Mesendoderm (in vitro differentiated cells): Measurements from ENCODE around the gene SDCCAG8.

ENCODE experiments used
- DNase-seq: peaks from one replicate; pipeline ENCODE4 v3.0.0; 2013
- H2AK5ac ChIP-seq: 2 replicates; pipeline ENCODE4 v1.6.1; 2013; ENCODE audit warnings: low read length, inconsistent platforms
- H2BK120ac ChIP-seq: 2 replicates; pipeline ENCODE4 v1.6.1; 2013; ENCODE audit warnings: low read depth, mild to moderate bottlenecking, low read length, moderate library complexity, mixed read lengths
- H2BK15ac ChIP-seq: replicated peaks from 2 replicates; pipeline ENCODE4 v1.6.1; 2013; ENCODE audit warnings: low read depth, mild to moderate bottlenecking, moderate library complexity
- H2BK5ac ChIP-seq: 2 replicates; pipeline ENCODE4 v1.6.1; 2013; ENCODE audit warnings: low read length, inconsistent platforms
- H3K18ac ChIP-seq: 2 replicates; pipeline ENCODE4 v1.6.1; 2013; ENCODE audit warnings: mild to moderate bottlenecking, low read length, mixed read lengths
- H3K23ac ChIP-seq: one replicate; pipeline ENCODE4 v1.6.1; 2013; ENCODE audit warnings: low read length
- H3K27ac ChIP-seq: 2 replicates; pipeline ENCODE4 v1.5.1; 2013; ENCODE audit warnings: low read depth, mild to moderate bottlenecking, inconsistent platforms, low read length, moderate library complexity
- H3K27me3 ChIP-seq: 2 replicates; pipeline ENCODE4 v1.6.1; 2013; ENCODE audit warnings: low read length, control low read depth, mild to moderate bottlenecking, inconsistent platforms; ENCODE audit not compliant: insufficient read depth, poor library complexity
- H3K36me3 ChIP-seq: 2 replicates; pipeline ENCODE4 v1.6.1; 2013; ENCODE audit warnings: low read length, inconsistent platforms; ENCODE audit not compliant: control insufficient read depth, insufficient read depth
- H3K4ac ChIP-seq: one replicate; pipeline ENCODE4 v1.6.1; 2013; ENCODE audit warnings: low read depth, mild to moderate bottlenecking, low read length, moderate library complexity
- H3K4me1 ChIP-seq: 2 replicates; pipeline ENCODE4 v1.6.1; 2013; ENCODE audit warnings: low read depth, low read length, inconsistent platforms; ENCODE audit not compliant: control insufficient read depth
- H3K4me2 ChIP-seq: 2 replicates; pipeline ENCODE4 v1.6.1; 2013; ENCODE audit warnings: low read length
- H3K4me3 ChIP-seq: 2 replicates; pipeline ENCODE4 v1.5.1; 2013; ENCODE audit warnings: mild to moderate bottlenecking, low read length
- H3K56ac ChIP-seq: one replicate; pipeline ENCODE4 v1.6.1; 2013; ENCODE audit warnings: low read length
- H3K79me1 ChIP-seq: 2 replicates; pipeline ENCODE4 v1.6.1; 2013; ENCODE audit warnings: low read length, inconsistent platforms
- H3K79me2 ChIP-seq: 2 replicates; pipeline ENCODE4 v1.6.1; 2013; ENCODE audit warnings: mild to moderate bottlenecking, low read length; ENCODE audit not compliant: control insufficient read depth, insufficient read depth
- H3K9ac ChIP-seq: 2 replicates; pipeline ENCODE4 v1.6.1; 2013; ENCODE audit warnings: low read length, inconsistent platforms
- H4K5ac ChIP-seq: one replicate; pipeline ENCODE4 v1.6.1; 2013; ENCODE audit warnings: low read length
- H4K8ac ChIP-seq: one replicate; pipeline ENCODE4 v1.6.1; 2013; ENCODE audit warnings: low read depth, mild to moderate bottlenecking, control low read depth, low read length, moderate library complexity
- WGBS: extraction: QIAGEN DNeasy Blood & Tissue Kit; methylation state at CpG from one replicate; pipeline ENCODE4 v1.1.7; 2013; ENCODE audit warnings: low lambda C conversion rate, missing lambda C conversion rate; ENCODE audit not compliant: insufficient coverage; ENCODE audit errors: extremely low coverage; 5-methylcytosine and 5-hydroxymethylcytosine counted together

SDCCAG8 gene

GRCh38 chr1:243526180-243526579, 270.3 kb downstream of the SDCCAG8 start:
- WGBS, result no CpG with 5 or more reads among the region's 7 CpGs
- no peak overlapping the region for H3K56ac ChIP-seq

GRCh38 chr1:243528459-243529121, 272.7 kb downstream of the SDCCAG8 start:
- H2BK120ac ChIP-seq, result no peak overlapping the region
- DNase-seq, result no peak
- H3K4ac ChIP-seq, result no peak overlapping the region
- no peak overlapping the region for H2BK5ac ChIP-seq
- H4K8ac ChIP-seq, result no peak overlapping the region
- no peaks in the 10 kb centered on the region for H3K27me3 ChIP-seq
- no peak overlapping the region for H2BK15ac ChIP-seq
- no peak overlapping the region for H3K4me2 ChIP-seq
- no peaks in the 10 kb centered on the region for H3K36me3 ChIP-seq
- H3K79me2 ChIP-seq, result no peaks in the 10 kb centered on the region
- no peak overlapping the region for H3K56ac ChIP-seq
- H4K5ac ChIP-seq, result no peak overlapping the region
- no peak overlapping the region for H3K4me3 ChIP-seq
- H3K27ac ChIP-seq, result no peak overlapping the region
- no peaks in the 10 kb centered on the region for H3K79me1 ChIP-seq
- H3K4me1 ChIP-seq, result no peaks in the 10 kb centered on the region
- H3K9ac ChIP-seq, result no peak overlapping the region
- H2AK5ac ChIP-seq, result no peak overlapping the region
- H3K23ac ChIP-seq, result no peak overlapping the region
- no peak overlapping the region for H3K18ac ChIP-seq
- no CpG with 5 or more reads among the region's 2 CpGs for WGBS

More at GRCh38 chr1:243526180-243526579, 270.3 kb downstream of the SDCCAG8 start:
- H3K79me1 ChIP-seq, result no peaks in the 10 kb centered on the region
- H3K23ac ChIP-seq, result no peak overlapping the region
- no peak overlapping the region for H2BK120ac ChIP-seq
- H3K4ac ChIP-seq, result no peak overlapping the region
- H3K27me3 ChIP-seq, result no peaks in the 10 kb centered on the region
- H2BK15ac ChIP-seq, result no peak overlapping the region
- H2BK5ac ChIP-seq, result no peak overlapping the region
- no peak overlapping the region for H2AK5ac ChIP-seq
- H3K18ac ChIP-seq, result no peak overlapping the region
- no peaks in the 10 kb centered on the region for H3K79me2 ChIP-seq
- no peak overlapping the region for H3K27ac ChIP-seq
- peak; percentile 13 for DNase-seq
- no peak overlapping the region for H4K5ac ChIP-seq
- H3K4me3 ChIP-seq, result no peak overlapping the region
- no peaks in the 10 kb centered on the region for H3K4me1 ChIP-seq
- H3K9ac ChIP-seq, result no peak overlapping the region
- no peak overlapping the region for H3K4me2 ChIP-seq
- H3K36me3 ChIP-seq, result no peaks in the 10 kb centered on the region
- H4K8ac ChIP-seq, result no peak overlapping the region

GRCh38 chr1:243529512-243529911, 273.7 kb downstream of the SDCCAG8 start:
- no CpG with 5 or more reads among the region's 4 CpGs for WGBS
- Histone ChIP-seq H2BK15ac (no peak overlapping the region), H3K18ac (no peak overlapping the region), H4K8ac (no peak overlapping the region), H3K23ac (no peak overlapping the region), H2BK5ac (no peak overlapping the region), H3K9ac (no peak overlapping the region), H3K4me3 (no peak overlapping the region), H3K4me2 (no peak overlapping the region), H2AK5ac (no peak overlapping the region), H3K4me1 (no peaks in the 10 kb centered on the region), H3K27ac (no peak overlapping the region), H3K79me2 (no peaks in the 10 kb centered on the region), H3K36me3 (no peaks in the 10 kb centered on the region), H3K56ac (no peak overlapping the region), H3K4ac (no peak overlapping the region), H4K5ac (no peak overlapping the region), H3K27me3 (no peaks in the 10 kb centered on the region), H3K79me1 (no peaks in the 10 kb centered on the region), H2BK120ac (no peak overlapping the region)
- DNase-seq, result no peak

- Histone ChIP-seq H3K79me2 (no peaks in the 10 kb centered on the region), H3K4me3 (no peak overlapping the region), H4K8ac (no peak overlapping the region), H3K79me1 (no peaks in the 10 kb centered on the region), H3K27ac (no peak overlapping the region), H3K27me3 (no peaks in the 10 kb centered on the region), H3K18ac (no peak overlapping the region), H3K4ac (no peak overlapping the region), H2BK120ac (no peak overlapping the region), H4K5ac (no peak overlapping the region), H3K4me1 (no peaks in the 10 kb centered on the region), H2BK5ac (no peak overlapping the region), H3K9ac (no peak overlapping the region), H3K23ac (no peak overlapping the region), H3K56ac (no peak overlapping the region), H3K4me2 (no peak overlapping the region), H2BK15ac (no peak overlapping the region), H2AK5ac (no peak overlapping the region), H3K36me3 (no peaks in the 10 kb centered on the region)
- no CpG with 5 or more reads among the region's 1 CpG for WGBS
- DNase-seq, result no peak
These were observed 279.2 kb downstream of the SDCCAG8 start for GRCh38 chr1:243535014-243535413.

- Histone ChIP-seq H3K4me1 (no peaks in the 10 kb centered on the region), H2BK15ac (no peak overlapping the region), H3K56ac (no peak overlapping the region), H2BK120ac (no peak overlapping the region), H3K9ac (no peak overlapping the region), H4K5ac (no peak overlapping the region), H3K4me3 (no peak overlapping the region), H2BK5ac (no peak overlapping the region), H3K36me3 (no peaks in the 10 kb centered on the region), H3K27me3 (no peaks in the 10 kb centered on the region), H3K79me2 (no peaks in the 10 kb centered on the region), H3K79me1 (no peaks in the 10 kb centered on the region), H2AK5ac (no peak overlapping the region), H3K23ac (no peak overlapping the region), H3K4ac (no peak overlapping the region), H4K8ac (no peak overlapping the region), H3K27ac (no peak overlapping the region), H3K4me2 (no peak overlapping the region), H3K18ac (no peak overlapping the region)
- DNase-seq, result no peak
These were observed 283.8 kb downstream of the SDCCAG8 start for GRCh38 chr1:243539636-243540035.

- Histone ChIP-seq H2BK5ac (no peak overlapping the region), H2AK5ac (no peak overlapping the region), H2BK120ac (no peak overlapping the region), H3K4me3 (no peak overlapping the region), H3K18ac (no peak overlapping the region), H3K4ac (no peak overlapping the region), H4K5ac (no peak overlapping the region), H3K79me1 (no peaks in the 10 kb centered on the region), H3K4me1 (no peaks in the 10 kb centered on the region), H3K23ac (no peak overlapping the region), H3K36me3 (no peaks in the 10 kb centered on the region), H3K9ac (no peak overlapping the region), H4K8ac (no peak overlapping the region), H2BK15ac (no peak overlapping the region), H3K56ac (no peak overlapping the region), H3K27me3 (no peaks in the 10 kb centered on the region), H3K79me2 (no peaks in the 10 kb centered on the region), H3K27ac (no peak overlapping the region), H3K4me2 (no peak overlapping the region)
- peak; percentile 54 for DNase-seq
- WGBS, result no CpG with 5 or more reads among the region's 7 CpGs
These were observed 287.0 kb downstream of the SDCCAG8 start for GRCh38 chr1:243542739-243543415.
